Putamen (tissue), 1 donor: Measurements from ENCODE around the gene EML3.
A peak's percentile ranks its signal among the peaks of the same experiment; 100 is the strongest.
"Not testable (repeated sequence)": the region's sequence is repeated elsewhere in the genome, so short reads cannot be mapped to it uniquely, and the experiment has no call there.

Experiments
- DNase-seq: peaks from one replicate; pipeline ENCODE4 v3.0.0-alpha.2; 2016; ENCODE audit warnings: low spot score

Gene EML3

GRCh38 chr11:62570903-62571302 lies 41.7 kb downstream of the EML3 start:
- not testable (repeated sequence) for DNase-seq

- DNase-seq = no peak
Measured at GRCh38 chr11:62569611-62570010, 43.0 kb downstream of the EML3 start.

- DNase-seq = no peak
Measured at GRCh38 chr11:62567018-62567633, 45.4 kb downstream of the EML3 start.

GRCh38 chr11:62566247-62566646 lies 46.3 kb downstream of the EML3 start:
- DNase-seq = no peak

- no peak for DNase-seq
Measured at GRCh38 chr11:62565100-62565802, 47.3 kb downstream of the EML3 start.

GRCh38 chr11:62561677-62562230 lies 50.8 kb downstream of the EML3 start:
- DNase-seq = not testable (repeated sequence)

- no peak for DNase-seq
Measured at GRCh38 chr11:62560566-62561103, 51.9 kb downstream of the EML3 start.

GRCh38 chr11:62559626-62560025 lies 52.9 kb downstream of the EML3 start:
- DNase-seq = not testable (repeated sequence)

GRCh38 chr11:62559204-62559603 lies 53.4 kb downstream of the EML3 start:
- DNase-seq = peak; percentile 78

GRCh38 chr11:62558669-62559068 lies 53.9 kb downstream of the EML3 start:
- DNase-seq = no peak

- no peak for DNase-seq
Measured at GRCh38 chr11:62556875-62557631, 55.5 kb downstream of the EML3 start.

- DNase-seq = no peak
Measured at GRCh38 chr11:62556108-62556874, 56.3 kb downstream of the EML3 start.

- no peak for DNase-seq
Measured at GRCh38 chr11:62555464-62556107, 57.0 kb downstream of the EML3 start.

GRCh38 chr11:62554387-62555167 lies 58.0 kb downstream of the EML3 start:
- no peak for DNase-seq

- DNase-seq = no peak
Measured at GRCh38 chr11:62553839-62554361, 58.7 kb downstream of the EML3 start.

- no peak for DNase-seq
Measured at GRCh38 chr11:62553080-62553838, 59.3 kb downstream of the EML3 start.

GRCh38 chr11:62552485-62553079 lies 60.0 kb downstream of the EML3 start:
- no peak for DNase-seq
